ENCODE measurements around the gene NEXN. TPM values are rescaled to one million over a fixed set of nuclear protein-coding genes. Genes with fewer than 3 reads are reported as not detected.

Gene NEXN
- total and polyA plus RNA-seq, 2 of the 13 experiments (the other 11 are each of a cell fraction or from before 2014, with no cell fraction given) = 0.07 to 0.97 TPM

DNA sequence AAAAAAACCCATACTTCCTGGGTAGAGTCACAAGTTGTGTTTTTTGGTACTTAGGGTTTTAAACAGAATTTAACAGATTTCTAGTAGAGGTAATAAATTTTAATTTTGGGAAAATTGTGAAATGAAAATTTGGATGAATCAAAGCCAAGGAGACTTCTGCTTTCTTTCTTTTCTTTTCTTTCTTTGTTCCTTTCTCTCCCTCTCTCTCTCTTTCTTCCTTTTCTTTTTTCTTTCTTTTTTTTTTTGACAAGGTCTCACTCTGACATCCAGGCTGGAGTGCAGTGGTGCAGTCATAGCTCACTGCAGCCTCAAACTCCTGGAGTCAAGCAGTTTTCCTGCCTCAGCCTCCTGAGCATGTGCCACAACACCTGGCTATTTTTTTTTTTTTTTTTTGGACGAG is 46.9 kb upstream of the NEXN start:
- TF ChIP-seq, protein P1, sequence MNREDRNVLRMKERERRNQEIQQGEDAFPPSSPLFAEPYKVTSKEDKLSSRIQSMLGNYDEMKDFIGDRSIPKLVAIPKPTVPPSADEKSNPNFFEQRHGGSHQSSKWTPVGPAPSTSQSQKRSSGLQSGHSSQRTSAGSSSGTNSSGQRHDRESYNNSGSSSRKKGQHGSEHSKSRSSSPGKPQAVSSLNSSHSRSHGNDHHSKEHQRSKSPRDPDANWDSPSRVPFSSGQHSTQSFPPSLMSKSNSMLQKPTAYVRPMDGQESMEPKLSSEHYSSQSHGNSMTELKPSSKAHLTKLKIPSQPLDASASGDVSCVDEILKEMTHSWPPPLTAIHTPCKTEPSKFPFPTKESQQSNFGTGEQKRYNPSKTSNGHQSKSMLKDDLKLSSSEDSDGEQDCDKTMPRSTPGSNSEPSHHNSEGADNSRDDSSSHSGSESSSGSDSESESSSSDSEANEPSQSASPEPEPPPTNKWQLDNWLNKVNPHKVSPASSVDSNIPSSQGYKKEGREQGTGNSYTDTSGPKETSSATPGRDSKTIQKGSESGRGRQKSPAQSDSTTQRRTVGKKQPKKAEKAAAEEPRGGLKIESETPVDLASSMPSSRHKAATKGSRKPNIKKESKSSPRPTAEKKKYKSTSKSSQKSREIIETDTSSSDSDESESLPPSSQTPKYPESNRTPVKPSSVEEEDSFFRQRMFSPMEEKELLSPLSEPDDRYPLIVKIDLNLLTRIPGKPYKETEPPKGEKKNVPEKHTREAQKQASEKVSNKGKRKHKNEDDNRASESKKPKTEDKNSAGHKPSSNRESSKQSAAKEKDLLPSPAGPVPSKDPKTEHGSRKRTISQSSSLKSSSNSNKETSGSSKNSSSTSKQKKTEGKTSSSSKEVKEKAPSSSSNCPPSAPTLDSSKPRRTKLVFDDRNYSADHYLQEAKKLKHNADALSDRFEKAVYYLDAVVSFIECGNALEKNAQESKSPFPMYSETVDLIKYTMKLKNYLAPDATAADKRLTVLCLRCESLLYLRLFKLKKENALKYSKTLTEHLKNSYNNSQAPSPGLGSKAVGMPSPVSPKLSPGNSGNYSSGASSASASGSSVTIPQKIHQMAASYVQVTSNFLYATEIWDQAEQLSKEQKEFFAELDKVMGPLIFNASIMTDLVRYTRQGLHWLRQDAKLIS (CRISPR knock-in tag; IDR thresholded peaks at IDR 0.05) = no peak
- TF ChIP-seq DNMT3B (CRISPR knock-in tag; conservative IDR thresholded peaks at IDR 0.05) = no peak
- TF ChIP-seq, protein P2, sequence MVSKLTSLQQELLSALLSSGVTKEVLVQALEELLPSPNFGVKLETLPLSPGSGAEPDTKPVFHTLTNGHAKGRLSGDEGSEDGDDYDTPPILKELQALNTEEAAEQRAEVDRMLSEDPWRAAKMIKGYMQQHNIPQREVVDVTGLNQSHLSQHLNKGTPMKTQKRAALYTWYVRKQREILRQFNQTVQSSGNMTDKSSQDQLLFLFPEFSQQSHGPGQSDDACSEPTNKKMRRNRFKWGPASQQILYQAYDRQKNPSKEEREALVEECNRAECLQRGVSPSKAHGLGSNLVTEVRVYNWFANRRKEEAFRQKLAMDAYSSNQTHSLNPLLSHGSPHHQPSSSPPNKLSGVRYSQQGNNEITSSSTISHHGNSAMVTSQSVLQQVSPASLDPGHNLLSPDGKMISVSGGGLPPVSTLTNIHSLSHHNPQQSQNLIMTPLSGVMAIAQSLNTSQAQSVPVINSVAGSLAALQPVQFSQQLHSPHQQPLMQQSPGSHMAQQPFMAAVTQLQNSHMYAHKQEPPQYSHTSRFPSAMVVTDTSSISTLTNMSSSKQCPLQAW (CRISPR knock-in tag; IDR thresholded peaks at IDR 0.05) = no peak
- TF ChIP-seq HNRNPL (IDR thresholded peaks at IDR 0.05; ENCODE audit: low read depth, low read length) = no peak
- TF ChIP-seq, protein P3, sequence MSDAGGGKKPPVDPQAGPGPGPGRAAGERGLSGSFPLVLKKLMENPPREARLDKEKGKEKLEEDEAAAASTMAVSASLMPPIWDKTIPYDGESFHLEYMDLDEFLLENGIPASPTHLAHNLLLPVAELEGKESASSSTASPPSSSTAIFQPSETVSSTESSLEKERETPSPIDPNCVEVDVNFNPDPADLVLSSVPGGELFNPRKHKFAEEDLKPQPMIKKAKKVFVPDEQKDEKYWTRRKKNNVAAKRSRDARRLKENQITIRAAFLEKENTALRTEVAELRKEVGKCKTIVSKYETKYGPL (CRISPR knock-in tag; IDR thresholded peaks at IDR 0.05) = no peak
- no peak for TF ChIP-seq DPF2 (CRISPR knock-in tag; IDR thresholded peaks at IDR 0.05; ENCODE audit: borderline replicate concordance, low read depth)
- no peak for TF ChIP-seq SMAD3 (CRISPR knock-in tag; IDR thresholded peaks at IDR 0.05)
- TF ChIP-seq TBL1XR1 (IDR thresholded peaks at IDR 0.05; ENCODE audit: borderline replicate concordance, low read length, partially characterized antibody) = no peak

More for the DNA sequence above, 46.9 kb upstream of the NEXN start:
- Histone ChIP-seq H3K9ac (ENCODE audit: insufficient read depth, low read depth, low read length) (no peak overlapping the region), H3K27me3 (ENCODE audit: control insufficient read depth in 1 of 2, insufficient read depth in 2 of 2, low read length in 2 of 2) (no peaks in the 10 kb centered on the region), H3K79me2 (ENCODE audit: insufficient read depth, low read length) (no peaks in the 10 kb centered on the region), H3K27ac (ENCODE audit: extremely low read length, insufficient read depth, low read length) (no peak overlapping the region), H3K4me3 (replicated peaks in 1 of 3; ENCODE audit: insufficient read depth in 1 of 3, low read depth in 2 of 3, low read length in 3 of 3) (no peak overlapping the region), H3K4me1 (ENCODE audit: insufficient read depth, low read length) (no peaks in the 10 kb centered on the region), H4K20me1 (ENCODE audit: insufficient read depth, low read length) (no peaks in the 10 kb centered on the region), H3K36me3 (replicated peaks in 1 of 2; ENCODE audit: control insufficient read depth in 1 of 2, insufficient read depth in 2 of 2, low read length in 2 of 2) (no peaks in the 10 kb centered on the region; a peak in 1 of 5 replicates), H3K4me2 (ENCODE audit: low read depth, low read length) (no peak overlapping the region), H2AFZ (ENCODE audit: low read length) (no peak overlapping the region), H3K9me3 (ENCODE audit: low read length) (no peaks in the 10 kb centered on the region)
- WGBS (ENCODE audit: low lambda C conversion rate) = 63% methylated on average over 1 of the region's 1 CpG
- BruUV-seq (replicated peaks) = no TSS peak
- DNase-seq (ENCODE audit: low spot score) (no peak), ATAC-seq (no peak), FAIRE-seq (no peak)
- intact Hi-C loops (cut with micrococcal nuclease; ENCODE audit: unreplicated experiment) = no loop called here
- in situ Hi-C loops (cut with HindIII; ENCODE audit: extremely low pct_ligation_motif_present, low pct_unique_long_range_greater_than_20kb) = loop anchor here (10.0 kb wide), 1 partner anchor 57 kb away; no protein-coding TSS in a partner anchor
- ChIA-PET POLR2A (no interaction called here), CTCF (ENCODE audit: low intra/inter-chr PET ratio, low total read pairs) (no interaction called here)

Measured in HepG2 (cell line).